GM19351 (cell line): ENCODE data around the gene AVPR2.
A peak's percentile ranks its signal among the peaks of the same experiment; 100 is the strongest.

ENCODE experiments used
- ATAC-seq: cut with Tn5 transposase; IDR thresholded peaks from one replicate; pipeline ENCODE4 v1.9.1; 2021; ENCODE audit warnings: mild to moderate bottlenecking, moderate library complexity; ENCODE audit not compliant: unreplicated experiment

AVPR2 gene

GRCh38 chrX:153910446-153910845, 6.0 kb downstream of the AVPR2 start:
- no peak for ATAC-seq

- no peak for ATAC-seq
Observed at GRCh38 chrX:153911798-153912197, 7.3 kb downstream of the AVPR2 start.

- no peak for ATAC-seq
Observed at GRCh38 chrX:153913211-153913610, 8.7 kb downstream of the AVPR2 start.

GRCh38 chrX:153913701-153914100, 9.2 kb downstream of the AVPR2 start:
- ATAC-seq = no peak

- no peak for ATAC-seq
Observed at GRCh38 chrX:153917869-153918268, 13.4 kb downstream of the AVPR2 start.

GRCh38 chrX:153919281-153919680, 14.8 kb downstream of the AVPR2 start:
- no peak for ATAC-seq

- ATAC-seq = no peak
Observed at GRCh38 chrX:153920546-153920945, 16.1 kb downstream of the AVPR2 start.

GRCh38 chrX:153921070-153921469, 16.6 kb downstream of the AVPR2 start:
- ATAC-seq = no peak

GRCh38 chrX:153921511-153922446, 17.3 kb downstream of the AVPR2 start:
- ATAC-seq = no peak

GRCh38 chrX:153922932-153923857, 18.7 kb downstream of the AVPR2 start:
- no peak for ATAC-seq

- no peak for ATAC-seq
Observed at GRCh38 chrX:153924149-153924861, 19.8 kb downstream of the AVPR2 start.

- no peak for ATAC-seq
Observed at GRCh38 chrX:153925387-153925738, 20.9 kb downstream of the AVPR2 start.

GRCh38 chrX:153925739-153926551, 21.5 kb downstream of the AVPR2 start, which contains the start of gene ARHGAP4:
Gene ARHGAP4 (minus strand): TSS chrX:153926264. CDS start chrX:153926202, 62 bp downstream.
- ATAC-seq = no peak

GRCh38 chrX:153926552-153926857, 22.0 kb downstream of the AVPR2 start:
- no peak for ATAC-seq

- peak; percentile 41 for ATAC-seq
Observed at GRCh38 chrX:153926858-153927671, 22.6 kb downstream of the AVPR2 start.

- no peak for ATAC-seq
Observed at GRCh38 chrX:153927672-153927921, 23.1 kb downstream of the AVPR2 start.

- ATAC-seq = peak; percentile 61
Observed at GRCh38 chrX:153927922-153928760, 23.7 kb downstream of the AVPR2 start.

GRCh38 chrX:153928846-153929245, 24.4 kb downstream of the AVPR2 start:
- ATAC-seq = no peak

- ATAC-seq = no peak
Observed at GRCh38 chrX:153929576-153929975, 25.1 kb downstream of the AVPR2 start.
